Heart left ventricle (tissue), 13 donors: ENCODE results near the gene PTPRD.

Experiments used
- CTCF ChIP-seq, 12 donors: fragments of 200-600 bp; sonication (generic) in 4 of 12; IDR thresholded peaks; one replicate each; pipeline versions ENCODE4 v1.5.0 to v1.8.0; 2018 to 2022; ENCODE audit warnings: antibody characterized with exemption in 12 of 12, mild to moderate bottlenecking in 5 of 12
- POLR2A ChIP-seq, 2 donors: fragments of 450-650 bp; IDR thresholded peaks; one replicate each; pipeline ENCODE4 v1.6.1; 2017; ENCODE audit warnings: antibody characterized with exemption in 2 of 2, mild to moderate bottlenecking in 2 of 2, moderate library complexity in 2 of 2
- donor health status: ischemic (EF 13 %, LVEDD 7.1; RV severe dilation, severe dysfunction).
- donor health status: DM: no; HTN: yes; CAD: no.
- donor health status: DM: no; HTN: no; CAD: no.
- donor health status: ischemic (EF 25% LVEDD 6.9; RV normal size, moderate dysfunction).
- donor health status: ischemic (EF 25% LVEDD 5.7; RV mildly dilated, moderate dysfunction).
- donor health status: ischemic (EF 35%, LVEDD 5.7; RV mildly dilated, moderate dysfunction).
- donor health status: nonischemic (EF 11% LVEDD 7.7; RV severe dilation, severe dysfunction).
- donor health status: DM: yes; HTN: yes; CAD: no.
- donor health status: PGD.
- donor health status: ischemic (EF 29% LVEDD 5.4; RV normal size, mild dysfunction).
- donor health status: nonischemic (EF 23%, LVEDD 6.1; RV moderate dilation, normal function).

GRCh38 chr9:8605096-8605495, 2007.7 kb downstream of the PTPRD start:
- TF ChIP-seq POLR2A (IDR thresholded peaks at IDR 0.05) (no peak), CTCF (IDR thresholded peaks at IDR 0.05) (no peak)
